Heart left ventricle (tissue), 16 donors: ENCODE results near the gene TAGLN. TPM values are rescaled to one million over a fixed set of nuclear protein-coding genes. Genes with fewer than 3 reads are reported as not detected.

Source experiments
- ATAC-seq, 4 donors: fragments of 200-7000 bp; cut with Tn5 transposase; one replicate each; pipeline ENCODE4 v1.9.1; 2020 to 2022; ENCODE audit warnings: moderate library complexity in 4 of 4, mild to moderate bottlenecking in 3 of 4, moderate number of reproducible peaks in 1 of 4
- DNase-seq, 5 donors: peaks; one replicate each; pipeline ENCODE4 v3.0.0-alpha.2; 2020
- H3K27ac ChIP-seq, 12 donors: fragments of 200-600 bp; sonication (generic) in 4 of 12; one replicate each; pipeline versions ENCODE4 v1.5.0 to v1.8.0; 2016 to 2022; ENCODE audit warnings: mild to moderate bottlenecking in 2 of 12
- H3K27me3 ChIP-seq, 9 donors: fragments of 200-600 bp; sonication (generic) in 2 of 9; one replicate each; pipeline versions ENCODE4 v1.5.1 to v1.8.0; 2016 to 2022; ENCODE audit warnings: mild to moderate bottlenecking in 3 of 9
- H3K36me3 ChIP-seq, 9 donors: fragments of 200-600 bp; sonication (generic) in 2 of 9; one replicate each; pipeline versions ENCODE4 v1.5.0 to v1.8.0; 2018 to 2022; ENCODE audit warnings: mild to moderate bottlenecking in 2 of 9
- H3K4me1 ChIP-seq, 12 donors: fragments of 200-600 bp; sonication (generic) in 4 of 12; one replicate each; pipeline versions ENCODE4 v1.5.0 to v1.8.0; 2016 to 2022; ENCODE audit warnings: mild to moderate bottlenecking in 3 of 12
- H3K4me3 ChIP-seq, 12 donors: fragments of 200-600 bp; sonication (generic) in 4 of 12; one replicate each; pipeline versions ENCODE4 v1.5.0 to v1.8.0; 2017 to 2022; ENCODE audit warnings: mild to moderate bottlenecking in 9 of 12, moderate library complexity in 4 of 12
- H3K9me3 ChIP-seq, 12 donors: fragments of 200-600 bp; sonication (generic) in 4 of 12; one replicate each; pipeline versions ENCODE4 v1.5.0 to v1.8.0; 2016 to 2022; ENCODE audit warnings: mild to moderate bottlenecking in 1 of 12
- CTCF ChIP-seq, 12 donors: fragments of 200-600 bp; sonication (generic) in 4 of 12; IDR thresholded peaks; one replicate each; pipeline versions ENCODE4 v1.5.0 to v1.8.0; 2018 to 2022; ENCODE audit warnings: antibody characterized with exemption in 12 of 12, mild to moderate bottlenecking in 5 of 12
- POLR2A ChIP-seq, 2 donors: fragments of 450-650 bp; IDR thresholded peaks; one replicate each; pipeline ENCODE4 v1.6.1; 2017; ENCODE audit warnings: antibody characterized with exemption in 2 of 2, mild to moderate bottlenecking in 2 of 2, moderate library complexity in 2 of 2
- WGBS, 4 donors: extraction: QIAGEN DNeasy Blood & Tissue Kit in 2 of 4; methylation state at CpG; one replicate each; pipeline versions ENCODE4 v1.1.5 to v1.1.7; 2013 to 2018; 5-methylcytosine and 5-hydroxymethylcytosine counted together
- intact Hi-C, 10 donors: fragments of 100-400 bp; cut with DNase I; formaldehyde crosslinking; loops; one replicate each; pipeline versions ENCODE4 v1.11.1 to v1.14.2; 2022
- polyA plus RNA-seq, 2 donors: library from polyadenylated mRNA; stranded (reverse); fragments of 200-250 nt; gene quantifications; one replicate each; pipeline ENCODE4 v1.2.3, GENCODE V29; 2013
- total RNA-seq, 9 donors: library from RNA; depleted of rRNA in 2 of 9; stranded (reverse); fragments of >200 nt in 2 of 9; fragmentation: NEBNext Ultra II Directional in 3 of 9; extraction: Animal tissue kit (Norgen Biotek cat#: 25700) in 3 of 9; gene quantifications; one replicate each; pipeline versions ENCODE4 v1.1.0 to v1.2.4, GENCODE V29; 2016 to 2023
- donor health status: ischemic (EF 13 %, LVEDD 7.1; RV severe dilation, severe dysfunction).
- donor health status: healthy with polysubstance abuse.
- donor health status: DM: no; HTN: yes; CAD: no.
- donor health status: DM: no; HTN: no; CAD: no.
- donor health status: ischemic (EF 25% LVEDD 6.9; RV normal size, moderate dysfunction).
- donor health status: ischemic (EF 25% LVEDD 5.7; RV mildly dilated, moderate dysfunction).
- donor health status: healthy.
- donor health status: DM: yes; HTN: yes; CAD: no.
- donor health status: ischemic (EF 35%, LVEDD 5.7; RV mildly dilated, moderate dysfunction).
- donor health status: nonischemic (EF 11% LVEDD 7.7; RV severe dilation, severe dysfunction).
- donor health status: DM: yes; HTN: yes; CAD: no.
- donor health status: PGD.
- donor health status: ischemic (EF 29% LVEDD 5.4; RV normal size, mild dysfunction).
- donor health status: nonischemic (EF 23%, LVEDD 6.1; RV moderate dilation, normal function).

Gene TAGLN
- total and polyA plus RNA-seq, 11 donors: 63.7 to 399 (median 187) TPM

GRCh38 chr11:117157507-117157906, 41.7 kb upstream of the TAGLN start:
- TF ChIP-seq POLR2A (IDR thresholded peaks at IDR 0.05): no peak
- no peak for TF ChIP-seq CTCF (IDR thresholded peaks at IDR 0.05)
- DNase-seq: no peak
- peaks cover 0 to 42% (median 12%) of the 10 kb centered on the region in 12 donors for H3K4me1 ChIP-seq
- no peaks in the 10 kb centered on the region for H3K27me3 ChIP-seq
- intact Hi-C loops: no loop called here
- H3K4me3 ChIP-seq: no peak overlapping the region
- H3K36me3 ChIP-seq: peaks cover 0 to 96% (median 69%) of the 10 kb centered on the region in 9 donors
- H3K9me3 ChIP-seq: no peaks in the 10 kb centered on the region
- ATAC-seq: no peak
- WGBS, 4 donors: 92 to 96% (median 95%) methylated on average over 2 of the region's 2 CpGs
- no peak overlapping the region for H3K27ac ChIP-seq

- DNase-seq: no peak
- intact Hi-C loops: no loop called here
- Histone ChIP-seq H3K36me3 (peaks cover 0 to 96% (median 75%) of the 10 kb centered on the region in 9 donors), H3K9me3 (no peaks in the 10 kb centered on the region), H3K27ac (no peak overlapping the region), H3K27me3 (no peaks in the 10 kb centered on the region), H3K4me1 (peaks cover 0 to 37% (median 9%) of the 10 kb centered on the region in 12 donors), H3K4me3 (no peak overlapping the region)
- WGBS, 4 donors: 85 to 91% (median 86%) methylated on average over 2 of the region's 2 CpGs
- no peak for ATAC-seq
- TF ChIP-seq POLR2A (IDR thresholded peaks at IDR 0.05): no peak
- no peak for TF ChIP-seq CTCF (IDR thresholded peaks at IDR 0.05)
Measured at GRCh38 chr11:117159892-117160291, 39.3 kb upstream of the TAGLN start.

GRCh38 chr11:117160826-117161225, 38.3 kb upstream of the TAGLN start:
- Histone ChIP-seq H3K27ac (no peak overlapping the region), H3K9me3 (no peaks in the 10 kb centered on the region), H3K4me1 (peaks cover 0 to 34% (median 9%) of the 10 kb centered on the region in 12 donors), H3K27me3 (no peaks in the 10 kb centered on the region), H3K36me3 (peaks cover 0 to 96% (median 75%) of the 10 kb centered on the region in 9 donors), H3K4me3 (no peak overlapping the region)
- WGBS, 4 donors: 62 to 79% (median 71%) methylated on average over 2 of the region's 2 CpGs
- TF ChIP-seq CTCF (IDR thresholded peaks at IDR 0.05): no peak
- TF ChIP-seq POLR2A (IDR thresholded peaks at IDR 0.05): no peak
- intact Hi-C loops: no loop called here
- no peak for ATAC-seq
- DNase-seq: no peak

GRCh38 chr11:117166491-117166890, 32.7 kb upstream of the TAGLN start:
- WGBS, 4 donors: 64 to 76% (median 69%) methylated on average over 1 of the region's 1 CpG
- ATAC-seq (no peak), DNase-seq (no peak)
- Histone ChIP-seq H3K27me3 (no peaks in the 10 kb centered on the region), H3K4me1 (peaks cover 0 to 10% (median 3%) of the 10 kb centered on the region in 12 donors), H3K4me3 (no peak overlapping the region), H3K9me3 (no peaks in the 10 kb centered on the region), H3K36me3 (peaks cover 0 to 100% (median 98%) of the 10 kb centered on the region in 9 donors), H3K27ac (no peak overlapping the region)
- TF ChIP-seq CTCF (IDR thresholded peaks at IDR 0.05) (no peak), POLR2A (IDR thresholded peaks at IDR 0.05) (no peak)
- intact Hi-C loops: no loop called here
